NCI-H446 (cell line): ENCODE data around the gene UBA1.

Experiments used
- DNase-seq, 2 experiments: peaks; one replicate each; lab custom pipeline; 2025; lab: John Stamatoyannopoulos, UW

Gene UBA1

DNA sequence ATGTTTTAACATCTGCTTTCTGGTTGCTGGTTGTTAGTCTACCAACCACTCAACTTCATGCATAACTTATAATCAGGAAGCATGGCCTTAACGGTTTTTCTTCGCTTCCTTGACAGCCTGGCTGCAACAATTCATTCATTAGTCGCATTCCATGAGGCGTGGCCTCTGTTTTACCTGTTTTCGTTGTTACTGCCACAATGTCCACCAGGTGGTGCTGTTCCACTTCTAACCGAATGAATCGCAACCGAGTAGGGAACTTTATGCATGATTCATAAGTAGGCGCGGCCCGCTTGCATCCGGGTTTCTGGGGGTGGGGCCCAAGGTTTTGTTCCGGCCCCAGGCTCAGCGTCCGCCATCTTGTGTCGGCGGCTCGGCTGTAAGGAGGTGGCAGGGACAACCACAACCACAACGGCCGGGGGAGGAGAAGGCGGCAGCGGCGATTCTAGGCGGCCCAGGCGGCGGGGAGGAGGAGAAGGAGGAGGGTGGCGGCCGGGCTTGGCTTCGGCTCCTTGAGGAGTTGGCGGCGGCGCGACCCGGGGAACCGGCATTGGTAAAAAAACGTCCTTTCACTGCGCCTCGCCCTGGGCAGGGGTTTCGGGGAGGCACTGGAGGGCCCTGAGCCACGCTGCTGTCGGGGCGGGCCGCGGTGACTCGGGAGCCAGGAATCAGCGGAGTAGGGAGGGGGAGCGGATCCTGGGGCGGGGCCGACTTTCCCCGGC lies at the start of gene UBA1:
Gene UBA1 (plus strand): TSS at position 355 of the 719 bp plus-strand sequence. CDS start 4,974 bp downstream, outside the sequence.
- DNase-seq = peak; percentile 87 to 96

DNA sequence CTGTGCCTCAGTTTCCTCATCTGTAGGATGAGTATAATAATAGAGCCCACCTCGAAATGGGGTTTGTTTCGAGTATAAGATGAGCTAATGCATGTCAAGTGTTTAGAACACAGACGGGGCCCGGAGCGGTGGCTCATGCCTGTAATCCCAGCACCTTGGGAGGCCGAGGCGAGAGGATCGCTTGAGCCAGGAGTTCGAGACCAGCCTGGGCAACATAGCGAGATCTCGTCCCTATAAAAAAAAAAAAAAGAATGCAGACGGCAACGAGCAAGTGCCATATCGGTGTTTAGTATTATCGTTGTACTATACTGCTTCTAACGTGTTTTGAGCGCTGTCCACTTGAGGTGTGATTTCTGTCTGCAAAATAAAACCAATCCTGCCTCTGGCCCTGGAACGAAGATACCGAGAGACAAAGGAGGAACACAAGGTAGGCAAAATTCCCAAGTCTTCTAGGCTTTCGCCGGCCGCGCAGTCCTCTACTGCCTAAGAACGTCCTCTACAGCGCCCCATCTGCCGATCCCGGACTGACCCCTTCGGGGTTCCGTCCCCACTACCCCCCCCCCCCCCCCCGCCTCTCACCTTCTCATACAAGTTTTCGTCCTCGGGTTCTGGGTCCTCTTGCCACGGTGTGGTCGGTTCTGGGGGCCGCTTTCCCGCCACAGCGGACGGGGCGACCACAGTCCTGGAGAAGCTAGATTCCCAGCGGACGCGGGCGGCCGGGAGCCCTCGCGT lies 49.6 kb upstream of the UBA1 start:
- DNase-seq = no peak

DNA sequence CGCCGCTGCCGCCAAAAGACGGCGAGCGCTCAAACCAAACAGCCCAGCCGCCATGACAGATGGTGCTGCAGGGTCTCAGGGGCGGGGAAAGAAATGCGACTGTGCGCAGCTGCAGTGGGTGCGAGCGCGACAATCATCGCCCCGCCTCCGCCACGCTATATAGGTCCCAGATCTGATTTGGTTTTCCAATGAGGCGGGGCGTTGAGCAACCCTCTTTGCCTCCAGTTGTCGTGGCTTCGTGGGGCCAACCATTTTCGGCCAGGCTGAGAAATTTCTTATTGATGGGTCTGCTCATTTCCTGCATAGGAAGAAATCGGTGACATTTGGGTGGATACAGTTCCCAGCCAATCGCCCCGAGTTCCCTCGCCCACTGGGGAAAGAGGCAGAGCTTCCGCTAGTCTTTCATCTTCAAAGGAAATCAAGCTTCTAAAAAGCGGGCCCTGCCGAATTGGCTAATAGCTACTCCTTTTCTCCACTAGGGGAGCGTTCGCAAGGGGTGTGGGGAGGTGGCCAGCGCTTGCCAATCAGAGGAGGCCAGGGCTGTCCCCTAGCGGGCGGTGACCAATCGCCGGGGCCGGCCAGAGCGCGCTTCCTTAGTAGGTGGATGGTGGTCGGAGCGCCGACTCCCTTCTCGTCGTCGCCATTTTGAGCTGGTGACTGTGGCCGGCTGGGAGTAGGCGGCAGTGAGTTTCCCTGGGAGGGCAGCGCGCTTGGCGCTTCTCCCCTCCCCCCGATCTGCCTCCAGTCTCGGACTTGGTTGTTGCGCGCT lies 48.8 kb upstream of the UBA1 start, which contains the start of the genes NDUFB11 and RBM10:
Gene NDUFB11 (minus strand): TSS at position 77 of the 769 bp plus-strand sequence. CDS start 23 bp downstream, at position 54.
Gene RBM10 (plus strand): TSS at position 596 of the 769 bp plus-strand sequence. CDS start 2,261 bp downstream, outside the sequence.
- peak; percentile 86 to 92 for DNase-seq

GRCh38 chrX:47145395-47146120 lies 48.1 kb upstream of the UBA1 start:
- DNase-seq = peak; percentile 55 to 69

GRCh38 chrX:47146121-47146935 lies 47.3 kb upstream of the UBA1 start:
- peak in 1 of 2 experiments; percentile 11 for DNase-seq

DNA sequence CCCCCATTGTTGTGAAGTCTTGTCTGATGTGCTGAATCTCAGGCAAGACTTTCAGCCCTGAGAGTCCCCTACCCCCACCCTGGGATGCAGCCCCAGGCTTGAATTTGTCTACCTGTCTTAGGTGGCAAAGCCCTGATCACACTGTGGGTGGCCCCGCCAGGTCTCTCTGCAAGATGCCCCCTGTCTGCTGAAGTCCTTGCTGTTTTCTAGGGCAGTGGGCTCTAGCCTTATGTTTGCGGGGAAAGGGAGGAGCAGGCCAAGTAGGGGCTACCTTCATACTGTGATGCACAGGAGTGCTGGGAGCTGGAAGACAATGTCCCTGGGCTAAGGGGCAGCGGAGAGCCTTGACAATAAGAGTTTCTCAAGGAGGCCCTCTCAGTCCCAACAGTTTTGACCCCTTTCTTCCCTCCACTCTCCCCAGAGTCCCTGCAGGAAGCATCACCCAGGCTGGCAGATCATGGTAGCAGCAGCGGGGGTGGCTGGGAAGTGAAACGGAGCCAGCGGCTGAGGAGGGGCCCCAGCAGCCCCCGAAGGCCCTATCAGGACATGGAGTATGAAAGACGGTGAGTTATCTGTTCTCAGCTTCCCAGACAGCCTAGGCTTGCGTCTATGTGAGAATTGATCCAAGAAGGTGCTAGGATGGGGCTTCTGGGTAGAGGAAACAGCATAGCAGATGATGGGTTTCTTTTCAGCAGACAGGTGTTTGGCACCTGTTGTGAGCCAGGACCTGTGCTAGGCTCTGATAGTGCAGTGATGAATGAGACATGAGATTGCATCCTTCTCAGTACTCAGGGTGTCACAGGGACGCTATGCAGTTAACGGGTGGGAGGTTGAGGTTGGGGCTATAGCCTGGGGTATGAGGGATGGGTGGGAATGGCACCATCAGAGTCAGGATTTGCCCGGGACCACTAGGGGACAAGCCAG lies 46.4 kb upstream of the UBA1 start:
- DNase-seq = no peak

DNA sequence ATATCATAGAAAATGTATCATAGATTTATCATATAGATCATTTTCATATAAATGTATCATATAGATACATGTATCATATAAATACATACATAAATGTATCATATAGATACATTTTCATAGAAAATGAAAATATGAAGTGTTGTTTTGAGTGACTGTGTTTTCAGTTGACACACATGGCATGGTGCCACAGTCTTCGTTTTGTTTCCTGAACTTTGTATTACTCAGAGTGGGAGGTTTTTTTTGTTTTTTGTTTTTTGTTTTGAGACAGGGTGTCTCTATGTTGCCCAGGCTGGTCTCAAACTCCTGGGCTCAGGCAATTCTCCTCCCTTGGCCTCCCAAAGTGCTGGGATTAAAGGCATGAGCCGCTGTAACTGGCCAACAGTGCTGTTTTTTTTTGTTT lies 44.7 kb upstream of the UBA1 start:
- no peak for DNase-seq

DNA sequence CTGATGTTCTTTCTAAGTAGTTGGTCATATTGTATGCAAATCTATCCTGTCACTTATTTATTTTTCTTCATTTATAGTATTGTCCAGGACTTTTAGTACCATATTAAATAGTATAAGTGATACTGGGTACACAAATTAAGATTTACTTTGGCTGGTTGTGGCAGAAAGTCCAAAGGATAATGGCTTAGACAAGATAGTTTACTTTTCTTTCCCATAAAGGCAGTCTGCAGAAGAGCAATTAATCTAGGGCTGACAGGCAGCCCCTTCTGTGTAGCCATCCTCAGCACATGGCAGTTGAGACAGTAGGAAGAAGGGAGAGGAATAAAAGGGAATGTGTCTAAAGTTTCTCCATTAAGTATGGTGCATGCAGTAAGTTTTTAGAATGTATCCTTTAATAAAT lies 42.2 kb upstream of the UBA1 start:
- no peak for DNase-seq

DNA sequence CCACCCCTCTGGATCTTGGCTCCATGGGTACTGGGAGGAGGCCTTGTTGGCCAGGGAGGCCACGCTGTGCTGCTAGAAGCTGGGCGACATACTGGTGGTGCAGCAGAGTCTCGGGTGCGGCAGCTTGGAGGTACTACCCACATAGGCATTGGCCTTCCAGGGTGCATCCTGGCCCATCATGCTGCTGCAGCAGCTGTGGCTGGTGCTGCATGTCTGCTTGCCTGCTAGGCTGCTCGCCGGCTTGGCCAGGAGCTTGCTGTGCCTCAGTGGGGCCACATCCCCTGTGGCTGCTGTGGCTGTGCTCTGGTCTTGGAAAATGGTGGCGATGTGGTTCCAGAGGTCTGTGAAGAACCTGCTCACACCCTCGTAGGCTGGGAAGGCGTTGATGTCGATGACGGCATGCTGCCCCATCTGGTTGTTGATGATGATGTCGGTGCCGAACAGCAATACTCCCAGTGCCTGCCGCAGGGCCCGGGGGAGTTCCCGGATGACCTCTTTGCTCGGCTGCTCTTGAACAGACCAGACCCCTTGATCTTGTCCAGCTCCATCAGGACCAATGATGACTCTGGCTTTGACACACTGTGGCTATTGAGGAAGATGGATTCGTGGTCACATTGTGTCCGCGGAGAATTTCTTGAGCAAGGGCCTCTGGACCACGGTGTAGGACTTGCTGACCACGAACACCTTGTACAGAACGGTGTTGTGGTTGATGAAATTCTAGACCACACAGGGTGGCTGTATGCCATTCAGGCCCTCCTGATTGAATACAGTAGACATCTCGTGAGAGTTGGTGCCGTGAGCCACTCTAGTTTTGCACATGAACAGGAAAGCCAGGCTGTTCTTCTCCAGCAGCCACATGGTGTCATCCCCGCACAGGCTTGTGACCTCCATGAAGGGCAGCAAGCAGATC lies 36.8 kb upstream of the UBA1 start:
- no peak for DNase-seq

- DNase-seq = no peak
These were observed 35.5 kb upstream of the UBA1 start for GRCh38 chrX:47158131-47158530.

DNA sequence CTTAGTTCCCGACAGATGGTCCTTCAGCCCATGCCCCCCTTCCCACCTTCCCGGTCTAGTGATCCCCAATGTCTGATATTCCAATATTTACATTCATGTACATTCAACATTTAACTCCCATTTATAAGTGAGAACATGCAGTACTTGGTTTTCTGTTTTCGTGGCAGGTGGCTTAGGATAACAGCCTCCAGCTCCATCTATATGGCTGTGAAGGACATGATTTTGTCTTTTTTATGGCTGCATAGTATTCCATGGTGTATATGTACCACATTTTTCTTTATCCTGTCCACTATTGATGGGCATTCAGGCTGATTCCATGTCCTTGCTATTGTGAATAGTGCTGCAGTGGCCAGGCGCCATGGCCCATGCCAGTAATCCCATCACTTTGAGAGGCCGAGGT lies 34.8 kb upstream of the UBA1 start:
- no peak for DNase-seq

DNA sequence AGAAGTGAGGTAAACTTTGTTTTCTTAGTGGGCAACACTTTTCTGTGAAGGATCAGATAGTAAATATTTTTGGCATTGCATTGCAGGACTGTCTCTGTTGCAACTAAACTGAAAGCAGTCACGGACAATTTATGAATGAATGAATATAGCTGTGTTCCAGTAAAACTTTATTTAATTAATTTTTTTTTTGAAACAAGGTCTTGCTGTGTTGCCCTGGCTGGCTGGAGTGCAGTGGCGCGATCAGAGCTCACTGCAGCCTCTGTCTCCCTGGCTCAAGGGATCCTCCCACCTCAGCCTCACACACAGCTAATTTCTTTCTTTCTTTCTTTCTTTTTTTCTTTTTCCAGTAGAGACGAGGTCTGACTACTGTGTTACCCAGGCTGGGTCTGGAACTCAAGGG lies 32.8 kb upstream of the UBA1 start:
- DNase-seq = no peak

DNA sequence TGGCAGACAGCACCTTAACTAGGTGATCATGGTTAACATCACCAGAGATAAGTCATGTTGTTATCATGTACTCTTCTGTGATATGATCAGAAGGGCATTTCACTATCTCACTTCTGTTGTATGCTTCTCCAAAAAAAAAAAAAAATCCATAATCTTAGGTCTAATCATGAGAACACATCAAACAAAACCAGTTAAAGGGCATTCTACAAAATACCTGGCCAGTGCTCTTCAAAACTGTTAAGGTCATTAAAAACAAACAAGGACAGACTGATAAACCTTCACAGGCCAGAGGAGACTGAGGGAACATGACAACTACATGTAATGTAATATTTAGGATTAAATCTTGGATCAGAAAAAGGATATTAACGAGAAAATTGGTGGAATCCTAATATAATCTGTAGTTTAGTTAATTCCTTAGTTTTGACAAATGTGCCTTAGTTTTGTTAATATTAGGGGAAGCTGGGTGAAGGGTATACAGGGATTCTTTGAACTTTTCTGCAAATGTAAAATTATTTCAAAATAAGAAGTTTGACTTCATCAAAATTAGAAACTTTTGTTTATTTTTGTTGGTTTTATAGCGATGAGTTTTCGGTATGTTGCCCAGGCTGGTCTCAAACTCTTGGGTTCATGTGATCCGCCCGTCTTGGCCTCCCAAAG lies 30.6 kb upstream of the UBA1 start:
- DNase-seq = no peak

DNA sequence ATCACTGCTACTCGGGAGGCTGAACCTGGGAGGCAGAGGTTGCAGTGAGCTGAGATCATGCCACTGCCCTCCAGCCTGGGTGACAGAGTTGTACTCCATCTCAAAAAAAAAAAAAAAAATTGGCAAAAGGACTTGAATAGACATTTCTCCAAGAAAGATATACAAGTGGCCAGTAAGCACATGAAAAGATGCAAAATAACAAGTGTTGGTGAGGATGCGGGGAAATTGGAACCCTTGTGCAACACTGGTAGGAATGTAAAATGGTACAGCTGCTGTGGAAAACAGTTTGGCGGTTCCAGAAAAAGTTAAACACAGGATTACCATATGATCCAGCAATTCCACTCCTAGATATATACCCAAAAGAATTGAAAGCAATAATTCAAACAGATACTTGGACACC lies 29.2 kb upstream of the UBA1 start:
- no peak for DNase-seq

- no peak for DNase-seq
These were observed 27.5 kb upstream of the UBA1 start for GRCh38 chrX:47166126-47166525.

DNA sequence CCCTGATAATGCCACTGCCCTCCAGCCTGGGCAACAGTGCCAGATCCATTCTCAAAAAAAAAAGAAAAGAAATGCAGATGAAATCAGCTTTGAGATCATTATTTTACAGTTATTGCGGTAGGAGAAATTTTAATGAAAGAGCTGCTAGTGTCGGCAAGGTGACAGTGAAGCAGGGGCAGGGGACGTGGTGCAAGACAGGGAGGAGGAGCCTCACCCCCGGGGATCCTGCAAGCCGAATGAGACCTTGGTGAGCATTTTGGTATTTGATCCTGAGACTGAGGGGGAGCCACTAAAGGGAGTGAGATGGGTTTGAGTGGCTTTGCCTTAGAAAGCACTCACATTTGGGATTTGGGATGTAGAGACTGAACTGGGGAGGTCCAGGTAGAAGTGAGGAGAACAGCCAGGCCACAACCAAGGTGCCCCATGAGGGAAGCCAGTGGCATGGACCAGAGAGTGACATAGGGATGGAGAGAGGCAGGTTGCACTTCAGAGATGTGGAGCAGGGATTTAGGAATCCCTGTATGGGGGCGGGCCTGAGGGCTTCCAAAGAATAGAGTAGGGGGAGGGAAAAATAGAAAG lies 25.0 kb upstream of the UBA1 start:
- DNase-seq = no peak

DNA sequence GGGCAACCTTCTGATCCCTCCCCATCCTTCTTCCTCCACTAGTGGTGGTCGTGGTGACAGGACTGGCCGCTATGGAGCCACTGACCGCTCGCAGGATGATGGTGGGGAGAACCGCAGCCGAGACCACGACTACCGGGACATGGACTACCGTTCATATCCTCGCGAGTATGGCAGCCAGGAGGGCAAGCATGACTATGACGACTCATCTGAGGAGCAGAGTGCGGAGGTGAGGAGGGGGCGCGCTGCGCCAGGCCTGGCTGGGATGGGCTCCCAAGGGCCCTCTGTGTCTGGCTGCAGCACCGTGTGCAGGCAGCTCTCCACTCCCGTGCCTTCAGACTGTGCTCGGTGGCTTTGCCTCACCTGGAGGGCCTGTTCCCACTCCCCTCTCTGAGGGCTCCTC lies 24.4 kb upstream of the UBA1 start:
- DNase-seq = no peak
